ENCODE measurements around the gene SUCO. TPM values are rescaled to one million over a fixed set of nuclear protein-coding genes. Genes with fewer than 3 reads are reported as not detected.

SUCO gene
- total RNA-seq, 1 experiment from 2014 or later, result 37.4 TPM

DNA sequence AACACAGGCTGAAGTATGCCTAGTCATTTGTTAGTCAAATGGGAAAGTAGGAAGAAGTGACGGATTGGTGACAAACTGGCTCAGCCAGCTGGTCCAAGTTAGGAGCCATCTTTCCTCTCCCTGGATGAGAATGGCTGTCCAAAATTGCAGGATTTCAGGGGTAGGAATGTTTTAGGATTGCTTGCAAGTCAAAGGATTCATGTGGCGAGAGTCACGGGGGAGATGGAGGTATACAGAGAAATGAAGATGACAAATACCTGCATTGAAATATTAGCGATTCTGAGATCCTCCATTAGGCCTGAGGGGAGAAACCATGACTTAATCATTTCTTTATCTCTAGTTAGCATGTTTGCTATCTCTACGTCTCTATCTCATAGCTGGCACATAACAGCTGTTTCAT lies 47.3 kb upstream of the SUCO start (continued):
- no peak for TF ChIP-seq ESRRA (CRISPR knock-in tag; IDR thresholded peaks at IDR 0.05; ENCODE audit: borderline replicate concordance)
- TF ChIP-seq, protein P1, sequence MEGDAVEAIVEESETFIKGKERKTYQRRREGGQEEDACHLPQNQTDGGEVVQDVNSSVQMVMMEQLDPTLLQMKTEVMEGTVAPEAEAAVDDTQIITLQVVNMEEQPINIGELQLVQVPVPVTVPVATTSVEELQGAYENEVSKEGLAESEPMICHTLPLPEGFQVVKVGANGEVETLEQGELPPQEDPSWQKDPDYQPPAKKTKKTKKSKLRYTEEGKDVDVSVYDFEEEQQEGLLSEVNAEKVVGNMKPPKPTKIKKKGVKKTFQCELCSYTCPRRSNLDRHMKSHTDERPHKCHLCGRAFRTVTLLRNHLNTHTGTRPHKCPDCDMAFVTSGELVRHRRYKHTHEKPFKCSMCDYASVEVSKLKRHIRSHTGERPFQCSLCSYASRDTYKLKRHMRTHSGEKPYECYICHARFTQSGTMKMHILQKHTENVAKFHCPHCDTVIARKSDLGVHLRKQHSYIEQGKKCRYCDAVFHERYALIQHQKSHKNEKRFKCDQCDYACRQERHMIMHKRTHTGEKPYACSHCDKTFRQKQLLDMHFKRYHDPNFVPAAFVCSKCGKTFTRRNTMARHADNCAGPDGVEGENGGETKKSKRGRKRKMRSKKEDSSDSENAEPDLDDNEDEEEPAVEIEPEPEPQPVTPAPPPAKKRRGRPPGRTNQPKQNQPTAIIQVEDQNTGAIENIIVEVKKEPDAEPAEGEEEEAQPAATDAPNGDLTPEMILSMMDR (IDR thresholded peaks at IDR 0.05), result no peak
- no peak for TF ChIP-seq JUN (CRISPR knock-in tag; IDR thresholded peaks at IDR 0.05)

DNA sequence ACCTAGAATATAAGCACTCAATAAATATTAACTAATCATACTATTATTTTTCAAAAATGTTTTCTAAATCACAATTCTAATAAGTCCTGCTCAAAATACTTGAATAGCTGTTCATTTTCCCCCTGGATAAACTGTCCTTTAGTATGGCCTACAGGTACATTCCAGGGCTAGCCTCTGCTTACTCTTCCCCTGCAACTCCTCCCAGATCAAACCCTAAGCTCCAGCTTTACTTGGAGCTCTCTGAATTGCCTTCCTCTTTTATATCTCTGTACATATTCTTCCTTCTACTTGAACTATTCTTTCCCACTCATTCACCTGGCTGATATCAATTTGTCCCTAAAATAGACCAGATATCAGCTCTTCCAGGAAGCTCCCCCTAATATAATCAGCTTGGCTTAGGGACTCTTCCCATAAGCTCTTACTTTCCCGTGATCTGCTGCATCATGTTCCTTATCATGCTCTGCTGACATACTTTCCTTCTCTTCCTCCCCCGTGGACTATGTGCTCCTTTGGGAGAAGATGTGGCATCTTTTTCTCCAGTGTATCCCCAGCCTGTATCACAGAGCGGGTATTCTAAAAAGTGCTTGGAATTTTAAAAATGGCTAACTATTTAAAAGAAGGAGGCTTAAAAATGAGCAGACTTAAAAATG lies 46.0 kb upstream of the SUCO start:
- H3K4me3 Mint-ChIP-seq, result no peak overlapping the region
- H3K27me3 Mint-ChIP-seq (ENCODE audit: low read depth), result no peaks in the 10 kb centered on the region; the same call in 1 of the 2 replicates
- no peaks in the 10 kb centered on the region for H3K9me3 Mint-ChIP-seq
- ChIA-PET CTCF (no interaction called here), POLR2A (interaction anchor here (0.5 kb wide), 1 partner anchor 230 kb away, joined by 4 read pairs; no protein-coding TSS in a partner anchor)
- TF ChIP-seq, protein P2, sequence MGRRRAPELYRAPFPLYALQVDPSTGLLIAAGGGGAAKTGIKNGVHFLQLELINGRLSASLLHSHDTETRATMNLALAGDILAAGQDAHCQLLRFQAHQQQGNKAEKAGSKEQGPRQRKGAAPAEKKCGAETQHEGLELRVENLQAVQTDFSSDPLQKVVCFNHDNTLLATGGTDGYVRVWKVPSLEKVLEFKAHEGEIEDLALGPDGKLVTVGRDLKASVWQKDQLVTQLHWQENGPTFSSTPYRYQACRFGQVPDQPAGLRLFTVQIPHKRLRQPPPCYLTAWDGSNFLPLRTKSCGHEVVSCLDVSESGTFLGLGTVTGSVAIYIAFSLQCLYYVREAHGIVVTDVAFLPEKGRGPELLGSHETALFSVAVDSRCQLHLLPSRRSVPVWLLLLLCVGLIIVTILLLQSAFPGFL (CRISPR knock-in tag; IDR thresholded peaks at IDR 0.05; ENCODE audit: borderline replicate concordance), result no peak
- no peak for TF ChIP-seq EMX1 (CRISPR knock-in tag; IDR thresholded peaks at IDR 0.05)
- TF ChIP-seq ZNF416 (CRISPR knock-in tag; IDR thresholded peaks at IDR 0.05), result no peak
- no peak for TF ChIP-seq NR3C1 (CRISPR knock-in tag; conservative IDR thresholded peaks at IDR 0.05; ENCODE audit: low read depth)
- TF ChIP-seq, protein P3, sequence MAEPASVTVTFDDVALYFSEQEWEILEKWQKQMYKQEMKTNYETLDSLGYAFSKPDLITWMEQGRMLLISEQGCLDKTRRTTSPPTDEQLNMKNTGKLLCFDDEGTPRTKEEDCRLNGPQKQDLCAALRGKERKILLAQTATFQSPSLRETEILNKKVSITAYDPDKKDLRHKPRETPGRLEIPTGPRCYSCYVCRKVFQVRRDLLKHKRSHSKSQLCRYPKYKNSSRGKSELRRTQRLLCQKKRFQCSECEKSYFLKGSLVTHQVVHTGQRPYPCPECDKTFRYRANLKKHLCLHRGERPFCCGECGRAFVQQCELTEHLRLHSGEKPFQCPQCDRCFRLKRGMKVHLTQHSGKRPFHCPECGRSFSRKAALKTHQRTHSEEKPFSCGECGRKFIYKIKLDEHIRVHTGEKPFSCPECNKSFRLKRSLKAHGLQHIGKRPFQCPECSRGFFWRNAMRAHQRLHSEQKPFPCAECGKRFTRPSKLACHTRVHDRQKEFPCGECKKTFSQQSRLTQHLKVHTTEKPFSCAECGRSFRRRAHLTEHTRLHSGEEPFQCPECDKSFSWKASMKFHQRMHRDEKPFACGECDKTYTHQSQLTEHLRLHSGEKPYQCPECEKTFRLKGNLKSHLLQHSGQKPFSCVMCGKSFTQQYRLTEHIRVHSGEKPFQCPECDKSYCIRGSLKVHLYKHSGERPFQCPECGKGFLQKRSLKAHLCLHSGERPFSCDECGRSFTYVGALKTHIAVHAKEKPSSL (CRISPR knock-in tag; conservative IDR thresholded peaks at IDR 0.05), result no peak
- H3K27ac Mint-ChIP-seq, result no peak overlapping the region
- no peaks in the 10 kb centered on the region for H3K36me3 Mint-ChIP-seq
- DNase-seq (ENCODE audit: low spot score) (no peak), ATAC-seq (no peak)
- H3K4me1 Mint-ChIP-seq, result peaks cover 4% of the 10 kb centered on the region

DNA sequence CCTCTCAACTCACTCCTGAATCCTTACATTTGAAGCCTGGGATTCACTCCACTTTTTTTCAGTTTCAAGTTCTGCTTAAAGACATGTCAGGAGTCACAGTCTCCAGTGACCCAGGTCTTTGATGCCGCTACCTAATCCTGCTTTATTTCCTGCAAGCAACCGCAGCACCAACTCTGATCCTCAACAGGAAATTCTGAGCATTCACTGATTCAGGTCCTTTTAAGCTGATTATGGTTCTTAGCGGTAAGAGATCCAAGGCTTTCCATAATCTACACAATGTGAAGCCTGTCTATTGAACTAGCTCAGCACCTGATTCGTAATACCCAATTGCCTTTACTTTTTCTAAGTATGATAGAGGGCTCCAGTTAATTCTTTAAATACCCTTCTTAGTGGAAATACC lies 45.4 kb upstream of the SUCO start:
- no peaks in the 10 kb centered on the region for H3K36me3 Mint-ChIP-seq
- H3K4me3 Mint-ChIP-seq, result no peak overlapping the region
- H3K9me3 Mint-ChIP-seq, result no peaks in the 10 kb centered on the region
- no peak overlapping the region for H3K27ac Mint-ChIP-seq
- ChIA-PET POLR2A (no interaction called here), CTCF (no interaction called here)
- ATAC-seq (no peak), DNase-seq (ENCODE audit: low spot score) (no peak)
- H3K4me1 Mint-ChIP-seq, result peaks cover 4% of the 10 kb centered on the region
- no peaks in the 10 kb centered on the region; the same call in 1 of the 2 replicates for H3K27me3 Mint-ChIP-seq (ENCODE audit: low read depth)
- TF ChIP-seq JUN (CRISPR knock-in tag; IDR thresholded peaks at IDR 0.05), result no peak
- TF ChIP-seq, protein P4, sequence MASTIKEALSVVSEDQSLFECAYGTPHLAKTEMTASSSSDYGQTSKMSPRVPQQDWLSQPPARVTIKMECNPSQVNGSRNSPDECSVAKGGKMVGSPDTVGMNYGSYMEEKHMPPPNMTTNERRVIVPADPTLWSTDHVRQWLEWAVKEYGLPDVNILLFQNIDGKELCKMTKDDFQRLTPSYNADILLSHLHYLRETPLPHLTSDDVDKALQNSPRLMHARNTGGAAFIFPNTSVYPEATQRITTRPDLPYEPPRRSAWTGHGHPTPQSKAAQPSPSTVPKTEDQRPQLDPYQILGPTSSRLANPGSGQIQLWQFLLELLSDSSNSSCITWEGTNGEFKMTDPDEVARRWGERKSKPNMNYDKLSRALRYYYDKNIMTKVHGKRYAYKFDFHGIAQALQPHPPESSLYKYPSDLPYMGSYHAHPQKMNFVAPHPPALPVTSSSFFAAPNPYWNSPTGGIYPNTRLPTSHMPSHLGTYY (CRISPR knock-in tag; IDR thresholded peaks at IDR 0.05), result no peak
- TF ChIP-seq, protein P5, sequence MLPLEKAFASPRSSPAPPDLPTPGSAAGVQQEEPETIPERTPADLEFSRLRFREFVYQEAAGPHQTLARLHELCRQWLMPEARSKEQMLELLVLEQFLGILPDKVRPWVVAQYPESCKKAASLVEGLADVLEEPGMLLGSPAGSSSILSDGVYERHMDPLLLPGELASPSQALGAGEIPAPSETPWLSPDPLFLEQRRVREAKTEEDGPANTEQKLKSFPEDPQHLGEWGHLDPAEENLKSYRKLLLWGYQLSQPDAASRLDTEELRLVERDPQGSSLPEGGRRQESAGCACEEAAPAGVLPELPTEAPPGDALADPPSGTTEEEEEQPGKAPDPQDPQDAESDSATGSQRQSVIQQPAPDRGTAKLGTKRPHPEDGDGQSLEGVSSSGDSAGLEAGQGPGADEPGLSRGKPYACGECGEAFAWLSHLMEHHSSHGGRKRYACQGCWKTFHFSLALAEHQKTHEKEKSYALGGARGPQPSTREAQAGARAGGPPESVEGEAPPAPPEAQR (CRISPR knock-in tag; IDR thresholded peaks at IDR 0.05), result no peak
- TF ChIP-seq, protein P2 (CRISPR knock-in tag; IDR thresholded peaks at IDR 0.05; ENCODE audit: borderline replicate concordance), result no peak
- no peak for TF ChIP-seq RELA (CRISPR knock-in tag; IDR thresholded peaks at IDR 0.05; ENCODE audit: borderline replicate concordance)
- no peak for TF ChIP-seq HMGA2 (CRISPR knock-in tag; IDR thresholded peaks at IDR 0.05)
- TF ChIP-seq CREB1 (CRISPR knock-in tag; IDR thresholded peaks at IDR 0.05), result no peak
- no peak for TF ChIP-seq NR2C2 (CRISPR knock-in tag; IDR thresholded peaks at IDR 0.05)
- no peak for TF ChIP-seq JAZF1 (CRISPR knock-in tag; IDR thresholded peaks at IDR 0.05)
- TF ChIP-seq, protein P6, sequence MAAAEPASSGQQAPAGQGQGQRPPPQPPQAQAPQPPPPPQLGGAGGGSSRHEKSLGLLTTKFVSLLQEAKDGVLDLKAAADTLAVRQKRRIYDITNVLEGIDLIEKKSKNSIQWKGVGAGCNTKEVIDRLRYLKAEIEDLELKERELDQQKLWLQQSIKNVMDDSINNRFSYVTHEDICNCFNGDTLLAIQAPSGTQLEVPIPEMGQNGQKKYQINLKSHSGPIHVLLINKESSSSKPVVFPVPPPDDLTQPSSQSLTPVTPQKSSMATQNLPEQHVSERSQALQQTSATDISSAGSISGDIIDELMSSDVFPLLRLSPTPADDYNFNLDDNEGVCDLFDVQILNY (CRISPR knock-in tag; IDR thresholded peaks at IDR 0.05), result no peak
- TF ChIP-seq NFATC4 (CRISPR knock-in tag; IDR thresholded peaks at IDR 0.05), result no peak
- TF ChIP-seq, protein P7, sequence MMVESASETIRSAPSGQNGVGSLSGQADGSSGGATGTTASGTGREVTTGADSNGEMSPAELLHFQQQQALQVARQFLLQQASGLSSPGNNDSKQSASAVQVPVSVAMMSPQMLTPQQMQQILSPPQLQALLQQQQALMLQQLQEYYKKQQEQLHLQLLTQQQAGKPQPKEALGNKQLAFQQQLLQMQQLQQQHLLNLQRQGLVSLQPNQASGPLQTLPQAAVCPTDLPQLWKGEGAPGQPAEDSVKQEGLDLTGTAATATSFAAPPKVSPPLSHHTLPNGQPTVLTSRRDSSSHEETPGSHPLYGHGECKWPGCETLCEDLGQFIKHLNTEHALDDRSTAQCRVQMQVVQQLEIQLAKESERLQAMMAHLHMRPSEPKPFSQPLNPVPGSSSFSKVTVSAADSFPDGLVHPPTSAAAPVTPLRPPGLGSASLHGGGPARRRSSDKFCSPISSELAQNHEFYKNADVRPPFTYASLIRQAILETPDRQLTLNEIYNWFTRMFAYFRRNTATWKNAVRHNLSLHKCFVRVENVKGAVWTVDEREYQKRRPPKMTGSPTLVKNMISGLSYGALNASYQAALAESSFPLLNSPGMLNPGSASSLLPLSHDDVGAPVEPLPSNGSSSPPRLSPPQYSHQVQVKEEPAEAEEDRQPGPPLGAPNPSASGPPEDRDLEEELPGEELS (CRISPR knock-in tag; IDR thresholded peaks at IDR 0.05), result no peak
- TF ChIP-seq, protein P8, sequence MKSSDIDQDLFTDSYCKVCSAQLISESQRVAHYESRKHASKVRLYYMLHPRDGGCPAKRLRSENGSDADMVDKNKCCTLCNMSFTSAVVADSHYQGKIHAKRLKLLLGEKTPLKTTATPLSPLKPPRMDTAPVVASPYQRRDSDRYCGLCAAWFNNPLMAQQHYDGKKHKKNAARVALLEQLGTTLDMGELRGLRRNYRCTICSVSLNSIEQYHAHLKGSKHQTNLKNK (CRISPR knock-in tag; IDR thresholded peaks at IDR 0.05), result no peak
- TF ChIP-seq TEAD4 (CRISPR knock-in tag; IDR thresholded peaks at IDR 0.05), result no peak

Data from WTC11 (cell line).